Parathyroid adenoma (tissue), 2 donors: ENCODE measurements around the gene NOTCH3.

Experiments used
- H2AFZ ChIP-seq: fragments of 300-600 bp; sonication (generic); one replicate; pipeline ENCODE4 v1.7.0; 2017; ENCODE audit warnings: antibody characterized with exemption, mild to moderate bottlenecking
- H3K27ac ChIP-seq: fragments of 300-600 bp; sonication (generic); one replicate; pipeline ENCODE4 v1.7.0; 2017
- H3K27me3 ChIP-seq: fragments of 300-600 bp; sonication (generic); one replicate; pipeline ENCODE4 v1.7.0; 2017; ENCODE audit warnings: low read length; ENCODE audit not compliant: control insufficient read depth, insufficient read depth
- H3K36me3 ChIP-seq: fragments of 300-600 bp; sonication (generic); one replicate; pipeline ENCODE4 v1.7.0; 2017; ENCODE audit warnings: low read length; ENCODE audit not compliant: control insufficient read depth, insufficient read depth
- H3K4me1 ChIP-seq: fragments of 300-600 bp; sonication (generic); one replicate; pipeline ENCODE4 v1.7.0; 2017; ENCODE audit warnings: control low read depth
- H3K4me2 ChIP-seq: fragments of 300-600 bp; sonication (generic); one replicate; pipeline ENCODE4 v1.7.0; 2017; ENCODE audit warnings: low read length
- H3K4me3 ChIP-seq: fragments of 300-600 bp; sonication (generic); one replicate; pipeline ENCODE4 v1.7.0; 2017; ENCODE audit warnings: low read depth, low read length
- H3K79me2 ChIP-seq: fragments of 300-600 bp; sonication (generic); one replicate; pipeline ENCODE4 v1.7.0; 2017; ENCODE audit warnings: control low read depth
- H3K9ac ChIP-seq: fragments of 300-600 bp; sonication (generic); one replicate; pipeline ENCODE4 v1.7.0; 2017; ENCODE audit warnings: mild to moderate bottlenecking
- H3K9me3 ChIP-seq: fragments of 300-600 bp; sonication (generic); one replicate; pipeline ENCODE4 v1.7.0; 2017; ENCODE audit warnings: low read length; ENCODE audit not compliant: control insufficient read depth
- CTCF ChIP-seq: fragments of 300-600 bp; sonication (generic); IDR thresholded peaks from one replicate; pipeline ENCODE4 v1.7.0; 2017; ENCODE audit warnings: antibody characterized with exemption, mild to moderate bottlenecking
- donor health status: primary hyperparathyroidism.

The NOTCH3 gene

GRCh38 chr19:15231271-15231670 is 30.5 kb upstream of the NOTCH3 start:
- H3K4me2 ChIP-seq, result no peak overlapping the region
- no peaks in the 10 kb centered on the region for H3K27me3 ChIP-seq
- H3K9ac ChIP-seq, result no peak overlapping the region
- H3K9me3 ChIP-seq, result no peaks in the 10 kb centered on the region
- no peak overlapping the region for H3K27ac ChIP-seq
- H2AFZ ChIP-seq, result no peak overlapping the region
- H3K36me3 ChIP-seq, result no peaks in the 10 kb centered on the region
- no peaks in the 10 kb centered on the region for H3K4me1 ChIP-seq
- no peak overlapping the region for H3K4me3 ChIP-seq
- no peak for TF ChIP-seq CTCF
- no peaks in the 10 kb centered on the region for H3K79me2 ChIP-seq

- H3K36me3 ChIP-seq, result no peaks in the 10 kb centered on the region
- H3K9me3 ChIP-seq, result no peaks in the 10 kb centered on the region
- no peak for TF ChIP-seq CTCF
- no peaks in the 10 kb centered on the region for H3K27me3 ChIP-seq
- no peak overlapping the region for H3K4me3 ChIP-seq
- H3K79me2 ChIP-seq, result no peaks in the 10 kb centered on the region
- H2AFZ ChIP-seq, result no peak overlapping the region
- H3K4me2 ChIP-seq, result no peak overlapping the region
- no peak overlapping the region for H3K9ac ChIP-seq
- H3K4me1 ChIP-seq, result peaks cover 3% of the 10 kb centered on the region
- no peak overlapping the region for H3K27ac ChIP-seq
Observed at GRCh38 chr19:15227261-15227660, 26.5 kb upstream of the NOTCH3 start.

GRCh38 chr19:15225760-15226159 is 25.0 kb upstream of the NOTCH3 start:
- Histone ChIP-seq H3K79me2 (no peaks in the 10 kb centered on the region), H3K36me3 (no peaks in the 10 kb centered on the region), H3K27ac (no peak overlapping the region), H3K9me3 (no peaks in the 10 kb centered on the region), H3K27me3 (no peaks in the 10 kb centered on the region), H3K4me3 (no peak overlapping the region), H3K4me1 (peaks cover 3% of the 10 kb centered on the region), H3K4me2 (no peak overlapping the region), H3K9ac (no peak overlapping the region), H2AFZ (no peak overlapping the region)
- no peak for TF ChIP-seq CTCF

- H3K27me3 ChIP-seq, result no peaks in the 10 kb centered on the region
- H3K4me3 ChIP-seq, result peak overlapping the region; percentile 71
- H2AFZ ChIP-seq, result peak overlapping the region; percentile 98
- peak overlapping the region; percentile 46 for H3K27ac ChIP-seq
- no peaks in the 10 kb centered on the region for H3K9me3 ChIP-seq
- H3K36me3 ChIP-seq, result no peaks in the 10 kb centered on the region
- H3K79me2 ChIP-seq, result no peaks in the 10 kb centered on the region
- peaks cover 3% of the 10 kb centered on the region for H3K4me1 ChIP-seq
- H3K9ac ChIP-seq, result no peak overlapping the region
- peak overlapping the region; percentile 95 for H3K4me2 ChIP-seq
- TF ChIP-seq CTCF, result no peak
Observed at GRCh38 chr19:15223649-15224361, 23.0 kb upstream of the NOTCH3 start.
